NCI-H1694 treated with DMSO at 0.1 percent for 48 hours (cell line): ENCODE results near the gene PAEP.
"Not testable (repeated sequence)": the region's sequence is repeated elsewhere in the genome, so short reads cannot be mapped to it uniquely, and the experiment has no call there.

ENCODE experiments used
- DNase-seq: peaks from one replicate; lab custom pipeline; 2025; lab: John Stamatoyannopoulos, UW

Gene PAEP

DNA sequence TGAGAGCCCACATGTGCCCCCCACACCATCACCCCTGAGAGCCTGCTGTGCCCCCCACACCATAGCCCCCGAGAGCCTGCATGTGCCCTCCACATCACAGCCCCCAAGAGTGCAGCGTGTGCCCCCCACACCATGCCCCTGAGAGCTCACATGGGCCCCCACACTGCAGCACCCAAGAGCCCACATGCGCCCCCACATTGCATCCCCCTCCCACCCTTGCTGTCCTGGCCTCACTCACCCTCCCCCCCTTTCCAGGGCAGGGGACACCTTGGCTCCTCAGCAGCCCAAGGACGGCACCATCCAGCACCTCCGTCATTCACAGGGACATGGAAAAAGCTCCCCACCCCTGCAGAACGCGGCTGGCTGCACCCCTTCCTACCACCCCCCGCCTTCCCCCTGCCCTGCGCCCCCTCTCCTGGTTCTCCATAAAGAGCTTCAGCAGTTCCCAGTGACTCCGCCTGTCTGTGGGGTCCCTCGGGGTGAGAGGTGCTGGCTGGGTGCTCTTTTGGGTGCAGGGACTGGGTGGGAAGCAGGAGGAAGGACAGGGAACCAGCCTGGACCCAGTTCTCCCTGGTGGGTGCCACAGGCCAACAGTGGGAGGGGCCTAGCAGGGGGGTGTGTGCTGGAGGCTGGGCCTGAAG is 35.3 kb upstream of the PAEP start:
- DNase-seq: no peak

DNA sequence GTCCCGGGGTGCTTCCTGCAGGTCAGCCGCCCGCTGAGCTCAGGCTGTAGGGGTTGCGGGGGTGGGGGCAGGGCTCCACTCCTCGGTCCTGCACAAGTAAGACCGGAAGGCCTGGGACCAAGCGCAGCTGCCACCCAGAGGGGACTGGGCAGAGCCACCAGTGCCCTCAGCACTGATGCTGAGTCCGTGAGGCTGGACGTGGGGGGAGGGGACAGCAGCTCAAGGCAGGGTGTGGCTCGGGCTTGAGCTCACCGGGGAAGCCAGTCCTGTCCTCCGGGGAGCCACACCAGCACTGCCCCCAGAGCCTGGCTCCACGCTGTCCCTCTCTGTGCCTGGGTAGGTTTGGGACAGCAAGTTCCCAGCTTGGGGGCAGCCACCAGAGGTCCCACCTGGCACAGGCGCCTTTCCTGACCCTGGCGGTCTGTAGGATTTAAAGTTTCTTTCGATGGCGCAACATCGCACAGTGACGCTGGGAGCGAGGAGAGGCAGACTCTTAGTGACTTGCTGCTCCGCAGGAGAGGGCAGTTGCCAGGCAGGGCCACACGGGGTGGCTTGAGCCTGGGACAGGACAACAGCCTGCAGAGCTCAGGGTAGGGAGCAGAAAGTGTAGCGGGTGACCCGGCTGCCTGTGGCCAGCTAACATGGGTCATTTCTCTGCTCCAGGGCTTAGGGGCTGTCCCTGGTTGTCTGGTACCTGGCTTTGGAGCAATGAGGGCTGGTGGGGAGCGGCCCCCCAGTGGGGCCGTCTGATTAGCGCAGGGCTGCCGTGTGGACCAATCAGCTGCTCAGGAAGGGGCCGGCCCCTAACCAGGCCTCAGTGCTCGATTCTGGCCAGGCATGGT is 34.6 kb upstream of the PAEP start:
- no peak for DNase-seq

DNA sequence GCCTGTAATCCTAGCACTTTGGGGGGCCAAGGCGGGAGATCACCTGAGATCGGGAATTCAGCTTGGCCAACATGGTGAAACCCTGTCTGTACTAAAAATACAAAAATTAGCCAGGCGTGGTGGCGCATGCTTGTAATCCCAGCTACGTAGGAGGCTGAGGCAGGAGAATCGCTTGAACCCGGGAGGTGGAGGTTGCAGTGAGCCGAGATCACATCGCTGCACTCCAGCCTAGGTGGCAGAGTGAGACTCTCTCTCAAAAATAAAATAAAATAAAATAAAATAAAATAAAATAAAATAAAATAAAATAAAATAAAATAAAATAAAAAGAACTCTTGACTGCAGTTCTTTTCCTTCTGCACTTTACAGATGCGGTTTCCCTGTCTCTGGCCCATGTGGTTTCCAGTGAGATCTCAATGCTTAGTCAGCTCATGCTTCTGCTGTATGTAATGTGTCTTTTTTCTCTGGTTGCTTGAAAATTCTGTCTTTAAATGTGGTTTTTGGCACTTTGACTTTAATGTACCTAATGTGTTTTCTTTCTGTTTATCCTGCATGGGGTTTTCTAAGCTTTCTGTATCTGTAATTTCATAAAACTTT is 32.6 kb upstream of the PAEP start:
- DNase-seq: not testable (repeated sequence)

DNA sequence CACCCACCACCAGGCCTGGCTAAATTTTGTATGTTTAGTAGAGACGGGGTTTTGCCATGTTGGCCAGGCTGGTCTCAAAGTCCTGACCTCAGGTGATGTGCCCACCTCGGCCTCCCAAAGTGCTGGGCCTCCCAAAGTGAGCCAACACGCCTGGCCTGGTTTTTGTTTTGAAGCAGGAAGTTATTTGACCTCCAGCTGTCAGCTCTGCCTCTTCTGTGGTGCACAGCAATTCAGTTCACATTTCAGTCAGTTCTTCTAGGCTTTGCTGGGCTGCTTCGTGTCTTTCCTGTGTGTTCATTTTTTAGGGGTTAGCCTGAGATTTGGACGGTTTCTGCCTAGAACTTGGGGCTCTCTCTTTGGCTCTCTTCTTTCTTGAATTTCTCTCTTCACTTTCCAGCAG is 31.4 kb upstream of the PAEP start:
- DNase-seq: no peak

DNA sequence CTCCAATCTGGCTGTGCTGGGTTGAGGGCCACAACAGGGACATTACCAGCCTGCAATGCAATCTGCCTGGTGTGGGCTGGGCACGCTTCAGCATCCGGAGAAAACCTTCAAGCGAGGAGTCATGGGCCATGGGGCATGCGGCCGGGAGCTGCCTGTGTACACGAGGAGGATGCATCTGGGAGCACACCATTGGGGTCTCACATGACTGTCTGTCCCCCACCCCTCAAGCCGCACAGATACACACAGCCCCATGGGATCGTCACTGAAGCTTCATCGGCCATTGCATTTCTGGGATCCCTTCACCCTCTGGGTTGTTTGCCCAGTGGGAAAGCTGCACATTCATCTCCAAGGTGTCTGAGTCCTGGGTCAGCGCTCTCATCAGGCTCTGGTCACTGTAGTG is 30.5 kb upstream of the PAEP start:
- no peak for DNase-seq

DNA sequence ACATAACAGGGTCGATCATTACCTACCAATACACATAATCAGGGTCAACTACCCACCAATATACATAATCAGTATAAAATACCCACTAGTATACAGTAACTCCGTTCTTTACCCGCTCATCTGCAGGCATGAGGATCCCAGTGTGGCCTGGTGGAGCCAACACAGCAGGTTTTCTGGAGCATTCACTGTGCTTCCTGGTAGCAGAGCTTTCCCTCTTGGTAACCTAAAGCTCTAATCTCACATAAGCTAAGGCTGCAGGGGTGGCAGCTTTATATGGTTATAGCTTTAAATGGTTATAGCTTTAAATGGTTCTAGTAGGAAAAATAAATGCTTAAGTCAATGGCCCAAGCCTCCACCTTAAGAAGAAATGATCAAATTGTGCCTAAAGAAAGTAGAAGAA is 28.4 kb upstream of the PAEP start:
- no peak for DNase-seq

DNA sequence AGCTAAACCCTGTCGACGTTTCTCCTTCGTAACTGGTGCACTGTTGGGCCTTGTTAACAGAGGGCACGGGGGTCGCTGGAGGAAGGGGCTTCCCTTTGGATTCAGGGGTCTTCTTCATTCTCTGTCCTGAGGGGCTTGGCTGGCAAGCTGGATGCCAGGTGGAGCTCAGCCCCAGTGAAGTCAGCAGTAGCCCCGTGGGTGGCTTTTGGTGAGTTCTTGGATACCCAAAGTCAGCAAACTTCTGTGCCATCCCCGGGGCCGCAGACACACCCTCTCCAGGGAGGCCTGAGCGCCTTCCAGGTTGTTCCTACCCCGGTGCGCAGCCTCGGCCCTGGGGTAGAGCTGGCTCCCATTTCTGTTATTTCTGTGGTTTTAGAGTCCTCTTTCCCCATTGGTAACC is 27.9 kb upstream of the PAEP start:
- DNase-seq: no peak

DNA sequence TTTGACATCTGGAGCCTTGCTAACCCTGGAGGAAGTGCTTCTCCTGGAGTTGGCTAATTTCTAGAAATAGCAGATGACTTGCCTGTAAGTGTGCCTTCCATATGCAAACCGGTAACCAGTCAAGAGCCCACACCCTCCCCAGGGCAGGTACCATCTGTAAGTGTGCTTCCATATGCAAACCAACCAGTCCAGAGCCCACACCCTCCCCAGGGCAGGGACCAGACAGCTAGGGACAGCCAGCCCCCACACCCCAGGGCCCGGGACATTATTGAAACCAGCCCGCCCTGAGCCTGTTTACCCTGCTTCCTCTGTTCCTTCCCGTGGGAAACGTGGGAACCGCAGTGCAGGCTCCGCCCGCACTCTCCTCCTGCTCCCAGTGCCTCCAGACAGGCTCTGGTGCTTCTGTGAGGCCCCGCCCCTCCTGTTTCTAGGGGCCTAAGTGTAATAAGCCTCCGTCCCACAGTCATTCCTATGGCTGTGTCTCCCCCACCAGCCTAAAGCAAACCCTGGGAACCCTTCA is 27.3 kb upstream of the PAEP start:
- not testable (repeated sequence) for DNase-seq

DNA sequence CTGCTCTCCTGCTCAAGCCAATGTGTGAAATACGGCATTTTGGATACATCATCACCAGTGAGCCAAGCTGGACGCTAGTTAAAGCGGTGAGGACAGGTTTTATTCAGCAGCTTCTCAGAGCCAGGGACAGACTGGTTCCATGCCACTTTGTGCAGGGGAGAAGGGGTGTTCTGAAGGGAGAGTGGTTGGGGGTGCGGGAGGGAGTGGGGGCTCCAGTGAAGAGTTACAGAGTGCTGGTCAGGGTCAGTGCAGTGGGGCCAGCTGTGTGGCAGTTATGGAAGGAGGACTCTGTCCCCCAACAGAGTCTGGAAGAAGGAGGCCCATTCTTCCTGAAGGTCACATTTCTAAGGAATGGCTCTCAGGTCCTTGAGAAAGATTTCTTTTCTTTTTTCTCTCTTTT is 26.7 kb upstream of the PAEP start:
- not testable (repeated sequence) for DNase-seq

DNA sequence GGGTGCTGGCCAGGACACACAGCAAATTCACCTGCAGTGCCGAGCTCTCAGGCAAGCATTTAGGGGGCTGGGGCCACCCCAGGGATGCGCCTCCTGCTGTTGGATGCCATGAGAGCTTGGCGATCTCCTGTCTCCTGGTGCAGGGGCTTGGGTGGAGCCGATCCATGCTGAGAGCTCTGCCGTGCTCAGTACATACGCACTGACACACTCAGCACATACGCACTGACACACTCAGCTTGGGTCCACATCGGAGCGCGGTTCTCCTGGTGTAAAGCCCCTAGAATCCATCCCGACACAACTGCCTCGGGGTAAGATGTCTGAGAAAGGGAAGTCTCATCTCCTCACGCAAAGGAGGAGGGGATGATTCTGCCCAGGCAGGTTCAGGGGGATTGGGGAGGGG is 25.9 kb upstream of the PAEP start:
- not testable (repeated sequence) for DNase-seq

DNA sequence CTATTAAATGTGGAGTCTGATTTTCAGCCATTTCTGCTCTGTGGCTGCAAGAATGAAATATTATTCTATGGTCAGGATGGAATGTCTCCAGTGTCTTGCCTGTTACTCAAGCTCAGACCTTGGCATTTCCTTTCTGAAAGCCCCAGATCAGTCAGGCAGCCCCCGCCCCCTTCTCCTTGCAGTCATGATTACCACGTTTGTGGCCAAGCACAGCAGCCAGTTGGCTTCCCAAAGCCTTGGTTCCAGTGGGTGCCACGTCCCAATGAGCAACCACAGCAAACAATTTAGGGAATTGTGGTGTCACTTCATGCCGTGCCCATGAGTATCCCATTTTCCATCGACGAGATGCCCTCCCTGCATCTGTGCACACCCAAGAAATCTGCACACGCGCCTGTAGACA is 25.3 kb upstream of the PAEP start:
- DNase-seq: no peak

DNA sequence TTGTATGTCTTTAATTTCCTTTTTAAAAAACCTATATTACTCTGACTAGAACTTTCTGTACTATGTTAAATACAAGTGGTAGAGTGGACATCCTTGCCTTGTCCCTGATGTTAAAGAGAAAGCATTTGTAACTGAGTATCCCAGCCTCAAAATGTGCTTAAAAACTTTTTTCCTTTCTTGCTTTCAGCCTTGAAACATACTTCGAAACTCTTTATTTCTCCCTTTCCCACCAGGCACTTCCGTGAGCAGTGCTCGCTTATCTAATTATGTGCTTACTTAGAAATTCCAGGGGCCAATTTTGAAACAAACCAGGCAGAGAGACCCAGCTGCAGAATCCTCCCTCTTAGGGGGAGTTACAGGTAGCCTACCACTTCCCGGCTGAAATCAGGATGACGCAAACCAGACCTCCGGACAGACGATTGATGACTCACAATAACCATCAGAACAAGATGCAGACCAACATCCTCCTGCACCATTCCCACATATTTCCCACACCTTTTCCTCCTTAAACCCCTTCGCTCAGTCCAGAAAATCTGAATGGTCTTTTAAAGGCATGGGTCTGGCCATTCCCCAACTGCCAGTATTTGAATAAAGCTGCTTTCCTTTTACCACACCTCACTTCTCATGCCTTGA is 18.2 kb upstream of the PAEP start:
- not testable (repeated sequence) for DNase-seq

DNA sequence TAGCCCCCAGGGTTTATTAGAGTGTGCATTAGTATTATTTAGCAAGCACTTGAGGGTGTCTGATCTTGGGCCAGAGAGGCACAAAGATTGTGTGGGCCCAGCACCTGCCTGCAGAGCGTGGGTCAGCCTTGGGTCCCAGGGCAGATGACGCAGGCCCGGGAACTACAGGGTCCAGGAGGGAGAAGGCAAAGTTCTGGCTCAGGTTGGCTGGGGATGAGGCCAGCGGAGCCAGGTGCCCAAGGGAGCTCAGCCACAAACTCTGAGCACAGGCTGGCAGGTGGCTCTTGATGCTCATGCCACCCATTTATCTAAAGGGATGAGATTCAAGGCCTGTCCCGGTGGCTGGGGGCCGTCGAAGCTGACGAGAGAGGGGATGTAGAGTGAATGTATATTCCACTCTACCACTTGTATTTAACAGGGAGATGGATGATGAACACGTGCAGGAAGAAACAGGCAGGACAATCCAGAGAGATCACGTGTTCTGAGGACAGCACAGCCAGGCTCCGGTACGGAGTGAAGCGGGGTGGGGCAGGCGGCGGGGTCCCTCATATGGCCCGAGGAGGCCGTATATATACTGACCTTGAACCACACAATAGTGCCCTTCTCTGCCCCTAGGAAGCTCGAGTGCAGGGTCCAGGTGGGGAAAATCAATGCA is 16.4 kb upstream of the PAEP start:
- DNase-seq: no peak

DNA sequence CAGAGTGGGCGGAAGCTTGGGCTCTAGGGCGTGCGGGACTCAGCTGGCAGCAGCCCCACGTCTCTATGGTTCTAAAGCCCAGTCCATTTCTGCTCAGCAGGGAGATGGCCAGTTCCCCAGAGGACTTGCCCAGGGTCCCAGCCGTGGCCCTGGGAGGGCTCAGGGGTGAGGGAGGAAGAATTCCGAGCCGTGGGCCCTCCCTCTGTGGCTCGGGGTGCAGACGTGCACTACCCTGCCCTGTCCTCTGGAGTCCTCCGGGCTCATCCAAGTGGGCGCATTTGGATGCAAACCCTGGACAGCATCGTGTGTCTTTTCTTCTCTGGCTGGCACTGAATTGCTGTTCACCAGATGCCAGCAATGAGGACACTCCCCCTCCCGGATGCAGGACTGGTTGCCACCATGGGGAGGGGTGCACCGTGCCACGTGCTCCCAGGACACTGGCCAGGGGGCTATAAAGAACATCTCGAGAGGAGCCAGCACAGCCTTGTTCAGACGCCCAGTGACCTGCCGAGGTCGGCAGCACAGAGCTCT is 15.8 kb upstream of the PAEP start, which contains the start of gene OBP2A:
Gene OBP2A (plus strand): TSS at position 481 of the 531 bp plus-strand sequence. CDS start 55 bp downstream, outside the sequence.
- DNase-seq: not testable (repeated sequence)

DNA sequence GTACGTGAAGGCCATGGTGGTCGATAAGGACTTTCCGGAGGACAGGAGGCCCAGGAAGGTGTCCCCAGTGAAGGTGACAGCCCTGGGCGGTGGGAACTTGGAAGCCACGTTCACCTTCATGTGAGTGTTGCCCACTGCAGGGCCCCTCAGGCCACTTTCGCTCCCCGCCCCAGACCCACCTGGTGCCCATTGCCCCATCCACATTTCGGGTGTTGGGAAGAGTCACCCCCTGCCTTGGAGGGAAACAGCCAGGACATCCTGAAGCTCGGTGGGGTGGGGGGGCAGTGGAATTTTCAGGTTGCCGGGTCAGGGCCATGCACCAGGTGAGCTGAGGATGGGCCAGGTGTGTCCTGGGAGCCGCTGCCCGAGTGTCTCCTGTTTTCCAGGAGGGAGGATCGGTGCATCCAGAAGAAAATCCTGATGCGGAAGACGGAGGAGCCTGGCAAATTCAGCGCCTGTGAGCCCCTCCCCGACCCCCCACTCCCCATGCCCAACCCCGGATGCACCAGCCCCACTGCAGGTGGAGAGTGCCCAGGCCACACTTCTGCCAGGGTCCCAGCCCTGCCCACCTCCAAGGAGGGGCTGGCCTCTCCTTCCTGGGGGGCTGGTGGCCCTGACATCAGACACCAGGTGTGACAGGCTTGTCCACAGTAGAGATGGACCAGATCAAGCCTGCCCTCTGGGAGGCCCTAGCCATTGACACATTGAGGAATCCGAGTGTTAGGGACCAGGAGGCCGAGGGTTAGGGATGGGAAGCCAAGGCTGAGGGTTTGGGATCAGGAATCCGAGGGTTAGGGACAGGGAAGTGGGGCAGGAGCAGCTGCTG is 14.6 kb upstream of the PAEP start:
- not testable (repeated sequence) for DNase-seq

DNA sequence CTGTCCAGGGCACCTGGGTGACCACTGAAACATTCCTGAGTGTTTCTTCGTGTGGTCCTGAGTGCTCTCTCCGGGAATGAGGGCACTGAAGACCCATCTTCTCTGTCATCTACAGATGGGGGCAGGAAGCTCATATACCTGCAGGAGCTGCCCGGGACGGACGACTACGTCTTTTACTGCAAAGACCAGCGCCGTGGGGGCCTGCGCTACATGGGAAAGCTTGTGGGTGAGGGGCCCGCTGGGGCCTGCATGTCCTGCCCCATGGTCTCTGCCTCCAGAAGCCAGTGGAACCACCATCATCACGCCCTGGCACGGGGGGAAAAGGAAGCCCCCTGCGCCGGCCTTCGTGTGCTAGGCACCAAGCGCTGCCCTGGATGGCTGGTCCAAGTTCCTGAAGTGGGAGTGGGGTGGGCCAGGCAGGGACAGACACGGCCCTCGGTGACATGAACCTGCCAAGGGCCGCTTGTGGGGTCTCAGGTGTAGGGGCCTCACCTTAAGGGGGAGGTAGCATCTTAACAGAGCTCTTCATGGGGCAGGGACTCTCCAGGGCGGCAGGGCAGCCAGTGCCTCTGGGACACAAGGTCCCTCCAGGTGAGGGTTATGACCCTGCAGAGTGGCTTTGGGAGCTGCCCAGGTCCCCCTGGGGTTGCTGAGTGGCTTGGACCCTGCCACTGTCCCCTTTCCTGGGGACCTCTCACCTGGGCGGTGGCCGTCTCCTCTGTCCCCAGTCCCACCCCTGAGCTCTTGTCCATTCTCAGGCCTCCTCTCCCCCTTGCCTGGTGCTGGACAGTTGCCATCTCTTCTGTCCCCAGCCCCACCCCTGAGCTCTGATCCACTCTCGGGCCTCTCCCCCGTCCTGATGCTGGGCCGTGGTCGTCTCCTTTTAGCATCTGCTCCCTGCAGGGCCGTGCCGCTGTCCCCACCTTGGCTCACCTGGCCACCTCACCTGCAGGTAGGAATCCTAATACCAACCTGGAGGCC is 13.5 kb upstream of the PAEP start:
- DNase-seq: no peak

DNA sequence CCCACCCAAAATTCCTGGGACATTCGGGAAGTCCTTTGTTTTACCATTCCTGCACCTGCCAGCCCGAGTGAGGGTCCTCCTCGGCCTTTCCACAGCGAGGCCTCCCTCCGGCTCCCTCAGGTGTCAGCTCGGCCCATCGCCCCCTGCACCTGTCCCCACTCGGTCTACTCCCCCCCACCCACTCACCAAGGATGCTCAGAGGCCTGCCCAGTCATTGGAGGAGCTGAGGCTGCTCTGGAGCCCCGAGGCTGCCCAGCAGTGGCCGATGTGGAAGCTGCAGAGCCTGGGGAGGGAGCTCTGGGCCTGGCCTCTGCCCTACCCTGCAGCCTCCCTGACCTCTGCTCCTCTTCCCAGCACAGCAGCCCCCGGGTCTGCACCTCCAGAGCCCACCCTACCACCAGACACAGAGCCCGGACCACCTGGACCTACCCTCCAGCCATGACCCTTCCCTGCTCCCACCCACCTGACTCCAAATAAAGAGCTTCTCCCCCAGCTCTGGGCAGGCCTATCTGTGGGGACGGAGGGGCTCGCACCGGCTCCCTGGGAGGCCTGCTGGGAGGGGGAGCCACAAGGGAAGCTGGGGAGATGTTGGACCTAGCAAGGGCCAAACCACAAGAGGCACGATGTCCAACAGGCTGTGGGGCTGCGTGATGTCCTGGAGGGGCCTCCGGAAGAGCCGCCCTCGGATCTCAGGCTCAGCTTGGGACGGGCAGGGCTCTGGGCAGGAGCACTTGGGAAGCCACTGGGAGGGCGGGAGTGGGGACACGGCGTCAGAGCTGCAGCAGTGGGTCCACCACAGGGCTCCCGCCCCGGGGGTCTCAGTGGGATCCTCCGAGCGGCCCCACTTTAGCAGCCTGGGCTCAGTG is 11.8 kb upstream of the PAEP start:
- DNase-seq: not testable (repeated sequence)

DNA sequence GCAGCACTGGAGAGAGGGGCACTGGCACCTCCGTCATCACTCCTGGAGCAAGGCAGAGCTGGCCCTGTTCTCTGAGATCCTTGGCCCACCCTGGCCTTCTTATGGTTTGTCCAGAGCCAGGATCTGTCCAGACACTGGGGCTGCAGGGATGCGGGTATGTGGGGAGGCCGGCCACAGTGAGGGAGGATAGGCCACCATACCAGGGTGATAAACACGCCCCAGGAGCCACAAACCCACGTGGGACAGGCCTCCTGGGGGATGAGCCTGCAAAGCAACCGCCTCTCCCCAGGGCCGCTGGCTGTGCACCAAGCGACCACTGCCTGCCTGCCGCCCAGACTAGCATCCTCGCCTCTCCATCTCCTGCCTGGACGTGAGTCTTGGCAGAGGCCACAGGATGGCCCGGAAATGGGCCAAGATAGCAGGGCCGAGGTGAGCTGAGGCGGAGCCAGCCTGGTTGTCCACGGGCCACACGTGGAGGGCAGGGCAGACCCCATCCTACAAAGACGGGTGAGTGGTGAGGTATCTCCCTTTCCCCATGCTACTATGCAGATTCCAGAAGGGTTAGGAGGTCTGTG is 11.1 kb upstream of the PAEP start:
- no peak for DNase-seq
